Measurements from ENCODE around the gene PIK3R1.

PIK3R1 gene

DNA sequence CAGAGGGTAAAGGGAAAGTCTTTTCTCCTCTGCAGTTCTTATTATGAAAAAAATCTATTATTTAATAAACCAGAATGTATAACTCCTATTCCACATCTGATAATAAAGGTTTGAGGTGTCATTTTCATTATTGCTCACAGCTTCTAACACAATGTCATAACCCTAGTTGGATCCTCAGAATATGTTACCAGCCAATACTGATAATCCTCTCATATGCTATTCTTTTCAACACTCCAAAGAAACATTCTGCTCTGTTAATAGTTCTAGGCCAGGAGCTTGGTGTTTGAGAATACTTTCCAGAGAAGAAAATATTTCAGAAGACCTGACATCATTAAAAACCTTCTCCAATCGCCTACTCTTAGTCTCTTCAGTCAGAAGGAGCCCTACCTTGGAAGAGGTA is 127.1 kb downstream of the PIK3R1 start:
- Histone ChIP-seq H3K36me3 (ENCODE audit: control insufficient read depth, insufficient read depth, low read length) (no peaks in the 10 kb centered on the region), H3K27me3 (replicated peaks; ENCODE audit: control insufficient read depth, insufficient read depth, low read length, poor library complexity, severe bottlenecking) (no peaks in the 10 kb centered on the region), H3K4me1 (ENCODE audit: control insufficient read depth, insufficient read depth, low read length, poor library complexity, severe bottlenecking) (no peaks in the 10 kb centered on the region), H3K9me3 (ENCODE audit: control insufficient read depth, low read length) (no peaks in the 10 kb centered on the region), H3K4me3 (ENCODE audit: insufficient read depth, low read depth, low read length, poor library complexity, severe bottlenecking) (no peak overlapping the region), H3K27ac (ENCODE audit: insufficient read depth, low read length, poor library complexity, severe bottlenecking) (no peak overlapping the region)
- DNase-seq = no peak

DNA sequence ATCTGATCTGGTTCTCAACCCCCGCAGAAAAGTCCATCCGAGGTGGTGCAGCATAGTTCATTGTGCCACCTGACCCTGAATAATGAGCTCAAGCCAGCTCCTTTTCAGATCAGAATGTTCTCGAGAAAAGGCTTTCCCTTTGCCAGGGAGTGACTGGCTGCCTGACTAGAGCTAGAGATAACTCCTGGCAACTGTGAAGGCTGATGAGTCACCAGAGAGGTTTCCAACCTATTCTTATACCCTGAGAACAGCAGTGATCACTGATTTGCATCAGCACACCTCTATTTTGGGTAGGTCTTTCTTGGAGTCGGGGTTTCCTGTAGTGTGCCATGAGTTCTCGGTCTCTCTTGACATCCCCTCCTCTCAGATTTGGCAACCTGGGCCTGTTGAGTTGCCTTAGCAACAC is 127.9 kb downstream of the PIK3R1 start:
- H3K4me1 ChIP-seq (ENCODE audit: control insufficient read depth, insufficient read depth, low read length, poor library complexity, severe bottlenecking) = no peaks in the 10 kb centered on the region
- H3K9me3 ChIP-seq (ENCODE audit: control insufficient read depth, low read length) = no peaks in the 10 kb centered on the region
- H3K27me3 ChIP-seq (replicated peaks; ENCODE audit: control insufficient read depth, insufficient read depth, low read length, poor library complexity, severe bottlenecking) = no peaks in the 10 kb centered on the region
- H3K27ac ChIP-seq (ENCODE audit: insufficient read depth, low read length, poor library complexity, severe bottlenecking) = no peak overlapping the region
- no peak overlapping the region for H3K4me3 ChIP-seq (ENCODE audit: insufficient read depth, low read depth, low read length, poor library complexity, severe bottlenecking)
- DNase-seq = no peak
- H3K36me3 ChIP-seq (ENCODE audit: control insufficient read depth, insufficient read depth, low read length) = no peaks in the 10 kb centered on the region

DNA sequence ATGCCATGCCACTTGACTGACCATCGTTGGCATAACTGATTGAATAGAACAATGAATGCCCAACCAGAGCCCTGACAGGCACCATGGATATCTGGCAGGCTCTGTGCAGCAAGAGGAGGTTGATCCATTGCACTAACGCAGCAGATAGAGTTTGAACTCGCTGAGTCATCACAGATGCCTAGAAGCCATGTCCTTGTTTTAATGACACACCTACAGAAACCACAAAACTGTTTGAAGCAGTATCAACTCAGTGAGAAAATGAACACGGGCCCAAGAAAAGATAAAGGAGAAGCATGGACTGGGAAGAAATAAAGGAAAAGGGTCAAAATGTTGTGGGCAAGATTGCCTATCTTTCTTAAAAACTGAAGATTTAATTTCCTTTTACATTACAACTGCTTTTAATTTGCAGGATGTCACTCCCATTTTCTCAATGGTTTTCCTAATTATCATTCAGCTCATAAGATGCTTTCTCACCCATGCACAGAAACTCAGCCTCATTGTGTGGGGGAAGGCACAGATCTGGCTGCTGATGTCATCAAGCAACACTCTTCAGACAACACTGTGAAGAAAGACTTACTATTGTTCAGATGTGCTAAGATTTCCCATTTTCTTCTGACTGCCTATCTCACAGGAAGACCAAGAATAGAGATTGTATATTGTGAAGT is 129.0 kb downstream of the PIK3R1 start:
- H3K9me3 ChIP-seq (ENCODE audit: control insufficient read depth, low read length) = no peaks in the 10 kb centered on the region
- H3K4me1 ChIP-seq (ENCODE audit: control insufficient read depth, insufficient read depth, low read length, poor library complexity, severe bottlenecking) = no peaks in the 10 kb centered on the region
- H3K4me3 ChIP-seq (ENCODE audit: insufficient read depth, low read depth, low read length, poor library complexity, severe bottlenecking) = no peak overlapping the region
- no peak overlapping the region for H3K27ac ChIP-seq (ENCODE audit: insufficient read depth, low read length, poor library complexity, severe bottlenecking)
- no peak for DNase-seq
- no peaks in the 10 kb centered on the region for H3K27me3 ChIP-seq (replicated peaks; ENCODE audit: control insufficient read depth, insufficient read depth, low read length, poor library complexity, severe bottlenecking)
- no peaks in the 10 kb centered on the region for H3K36me3 ChIP-seq (ENCODE audit: control insufficient read depth, insufficient read depth, low read length)

- H3K27ac ChIP-seq (ENCODE audit: insufficient read depth, low read length, poor library complexity, severe bottlenecking) = no peak overlapping the region
- no peaks in the 10 kb centered on the region for H3K4me1 ChIP-seq (ENCODE audit: control insufficient read depth, insufficient read depth, low read length, poor library complexity, severe bottlenecking)
- H3K27me3 ChIP-seq (replicated peaks; ENCODE audit: control insufficient read depth, insufficient read depth, low read length, poor library complexity, severe bottlenecking) = no peaks in the 10 kb centered on the region
- no peak overlapping the region for H3K4me3 ChIP-seq (ENCODE audit: insufficient read depth, low read depth, low read length, poor library complexity, severe bottlenecking)
- no peaks in the 10 kb centered on the region for H3K36me3 ChIP-seq (ENCODE audit: control insufficient read depth, insufficient read depth, low read length)
- no peaks in the 10 kb centered on the region for H3K9me3 ChIP-seq (ENCODE audit: control insufficient read depth, low read length)
- no peak for DNase-seq
Observed at GRCh38 chr5:68345171-68345570, 129.6 kb downstream of the PIK3R1 start.

DNA sequence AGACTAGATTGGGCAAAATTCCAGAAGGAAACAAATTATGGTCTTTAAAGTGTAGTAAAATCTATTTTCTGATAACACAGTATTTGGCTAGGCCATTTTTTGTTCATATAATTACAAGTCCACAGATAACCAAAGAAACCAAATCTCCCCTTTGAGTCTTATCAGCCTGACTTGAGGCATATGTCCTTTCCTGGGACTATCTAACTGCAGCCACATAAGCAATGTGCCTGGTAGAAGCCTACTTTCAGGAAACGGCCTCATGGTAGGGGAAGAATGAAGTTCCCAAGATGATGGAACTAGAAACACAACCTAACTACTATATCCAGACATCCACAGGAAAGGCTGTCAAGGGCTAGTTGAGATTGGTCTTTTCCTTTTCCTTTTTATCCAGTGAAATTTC is 130.0 kb downstream of the PIK3R1 start:
- no peaks in the 10 kb centered on the region for H3K27me3 ChIP-seq (replicated peaks; ENCODE audit: control insufficient read depth, insufficient read depth, low read length, poor library complexity, severe bottlenecking)
- no peaks in the 10 kb centered on the region for H3K4me1 ChIP-seq (ENCODE audit: control insufficient read depth, insufficient read depth, low read length, poor library complexity, severe bottlenecking)
- no peaks in the 10 kb centered on the region for H3K9me3 ChIP-seq (ENCODE audit: control insufficient read depth, low read length)
- H3K36me3 ChIP-seq (ENCODE audit: control insufficient read depth, insufficient read depth, low read length) = no peaks in the 10 kb centered on the region
- H3K27ac ChIP-seq (ENCODE audit: insufficient read depth, low read length, poor library complexity, severe bottlenecking) = no peak overlapping the region
- DNase-seq = no peak
- no peak overlapping the region for H3K4me3 ChIP-seq (ENCODE audit: insufficient read depth, low read depth, low read length, poor library complexity, severe bottlenecking)

GRCh38 chr5:68347536-68347935 is 132.0 kb downstream of the PIK3R1 start:
- Histone ChIP-seq H3K27ac (ENCODE audit: insufficient read depth, low read length, poor library complexity, severe bottlenecking) (no peak overlapping the region), H3K4me3 (ENCODE audit: insufficient read depth, low read depth, low read length, poor library complexity, severe bottlenecking) (no peak overlapping the region), H3K4me1 (ENCODE audit: control insufficient read depth, insufficient read depth, low read length, poor library complexity, severe bottlenecking) (no peaks in the 10 kb centered on the region), H3K9me3 (ENCODE audit: control insufficient read depth, low read length) (no peaks in the 10 kb centered on the region), H3K27me3 (replicated peaks; ENCODE audit: control insufficient read depth, insufficient read depth, low read length, poor library complexity, severe bottlenecking) (no peaks in the 10 kb centered on the region), H3K36me3 (ENCODE audit: control insufficient read depth, insufficient read depth, low read length) (no peaks in the 10 kb centered on the region)
- no peak for DNase-seq

- no peak overlapping the region for H3K27ac ChIP-seq (ENCODE audit: insufficient read depth, low read length, poor library complexity, severe bottlenecking)
- DNase-seq = no peak
- no peak overlapping the region for H3K4me3 ChIP-seq (ENCODE audit: insufficient read depth, low read depth, low read length, poor library complexity, severe bottlenecking)
- H3K9me3 ChIP-seq (ENCODE audit: control insufficient read depth, low read length) = no peaks in the 10 kb centered on the region
- H3K27me3 ChIP-seq (replicated peaks; ENCODE audit: control insufficient read depth, insufficient read depth, low read length, poor library complexity, severe bottlenecking) = no peaks in the 10 kb centered on the region
- H3K36me3 ChIP-seq (ENCODE audit: control insufficient read depth, insufficient read depth, low read length) = no peaks in the 10 kb centered on the region
- H3K4me1 ChIP-seq (ENCODE audit: control insufficient read depth, insufficient read depth, low read length, poor library complexity, severe bottlenecking) = no peaks in the 10 kb centered on the region
Observed at GRCh38 chr5:68348447-68349222, 133.1 kb downstream of the PIK3R1 start.

GRCh38 chr5:68350176-68350575 is 134.6 kb downstream of the PIK3R1 start:
- Histone ChIP-seq H3K4me3 (ENCODE audit: insufficient read depth, low read depth, low read length, poor library complexity, severe bottlenecking) (no peak overlapping the region), H3K27me3 (replicated peaks; ENCODE audit: control insufficient read depth, insufficient read depth, low read length, poor library complexity, severe bottlenecking) (no peaks in the 10 kb centered on the region), H3K4me1 (ENCODE audit: control insufficient read depth, insufficient read depth, low read length, poor library complexity, severe bottlenecking) (no peaks in the 10 kb centered on the region), H3K9me3 (ENCODE audit: control insufficient read depth, low read length) (no peaks in the 10 kb centered on the region), H3K27ac (ENCODE audit: insufficient read depth, low read length, poor library complexity, severe bottlenecking) (no peak overlapping the region), H3K36me3 (ENCODE audit: control insufficient read depth, insufficient read depth, low read length) (no peaks in the 10 kb centered on the region)
- DNase-seq = no peak
